AG10803 (cell line): ENCODE results near the gene CCNI.
A peak's percentile ranks its signal among the peaks of the same experiment; 100 is the strongest.

Experiments
- DNase-seq: peaks from one replicate; pipeline ENCODE4 v3.0.0; 2010; ENCODE audit warnings: low read depth
- H3K4me3 ChIP-seq: 2 replicates; pipeline ENCODE4 v1.5.1; 2011; ENCODE audit warnings: mild to moderate bottlenecking, low read length, control low read depth
- TF ChIP-seq, protein P1 (sequence below): conservative IDR thresholded peaks from 2 replicates; pipeline ENCODE4 v1.5.1; 2011; ENCODE audit warnings: mild to moderate bottlenecking, low read length, control low read depth, inconsistent platforms

CCNI gene

DNA sequence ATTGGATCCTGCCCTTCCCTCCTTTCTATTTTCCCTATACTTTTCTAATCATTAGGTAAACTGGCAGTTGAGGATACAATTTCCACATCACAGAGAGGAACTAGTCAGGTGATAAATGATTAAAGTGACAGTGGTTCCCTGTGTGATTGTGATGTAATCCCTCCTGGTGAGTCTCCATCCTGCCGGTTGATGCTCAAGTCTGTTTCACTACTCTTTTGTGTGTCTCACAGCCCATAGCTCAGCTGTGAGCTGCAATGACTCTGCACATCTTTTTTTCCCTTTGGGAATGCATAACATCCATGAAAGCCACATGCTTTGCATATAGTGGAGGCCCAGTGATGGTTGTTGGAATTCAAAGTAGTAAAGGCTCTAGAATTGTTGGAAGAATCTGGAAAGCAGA, 60.4 kb downstream of the CCNI start:
- no peak overlapping the region for H3K4me3 ChIP-seq
- TF ChIP-seq, protein P1, sequence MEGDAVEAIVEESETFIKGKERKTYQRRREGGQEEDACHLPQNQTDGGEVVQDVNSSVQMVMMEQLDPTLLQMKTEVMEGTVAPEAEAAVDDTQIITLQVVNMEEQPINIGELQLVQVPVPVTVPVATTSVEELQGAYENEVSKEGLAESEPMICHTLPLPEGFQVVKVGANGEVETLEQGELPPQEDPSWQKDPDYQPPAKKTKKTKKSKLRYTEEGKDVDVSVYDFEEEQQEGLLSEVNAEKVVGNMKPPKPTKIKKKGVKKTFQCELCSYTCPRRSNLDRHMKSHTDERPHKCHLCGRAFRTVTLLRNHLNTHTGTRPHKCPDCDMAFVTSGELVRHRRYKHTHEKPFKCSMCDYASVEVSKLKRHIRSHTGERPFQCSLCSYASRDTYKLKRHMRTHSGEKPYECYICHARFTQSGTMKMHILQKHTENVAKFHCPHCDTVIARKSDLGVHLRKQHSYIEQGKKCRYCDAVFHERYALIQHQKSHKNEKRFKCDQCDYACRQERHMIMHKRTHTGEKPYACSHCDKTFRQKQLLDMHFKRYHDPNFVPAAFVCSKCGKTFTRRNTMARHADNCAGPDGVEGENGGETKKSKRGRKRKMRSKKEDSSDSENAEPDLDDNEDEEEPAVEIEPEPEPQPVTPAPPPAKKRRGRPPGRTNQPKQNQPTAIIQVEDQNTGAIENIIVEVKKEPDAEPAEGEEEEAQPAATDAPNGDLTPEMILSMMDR, result no peak
- DNase-seq, result peak; percentile 88

DNA sequence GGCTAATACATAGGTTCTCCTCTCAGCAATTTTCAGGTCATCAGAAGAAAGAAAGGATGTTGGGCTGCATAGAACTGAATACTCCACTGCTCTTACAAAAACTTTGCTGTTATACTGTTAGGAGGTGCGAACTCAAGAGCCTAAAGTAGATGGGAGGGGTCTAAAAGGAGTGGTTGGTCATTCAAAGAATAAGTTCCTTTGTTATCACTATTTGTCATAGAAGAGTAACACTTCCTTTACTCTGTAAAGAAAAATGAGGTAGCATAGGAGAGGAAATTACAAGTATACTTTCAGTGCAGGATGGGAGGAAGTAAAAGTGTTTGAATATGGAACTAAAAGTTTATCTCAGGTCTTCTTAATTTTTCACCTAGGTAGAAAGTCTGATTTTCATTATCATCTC, 61.5 kb downstream of the CCNI start:
- H3K4me3 ChIP-seq, result no peak overlapping the region
- TF ChIP-seq, protein P1, result no peak
- no peak for DNase-seq

DNA sequence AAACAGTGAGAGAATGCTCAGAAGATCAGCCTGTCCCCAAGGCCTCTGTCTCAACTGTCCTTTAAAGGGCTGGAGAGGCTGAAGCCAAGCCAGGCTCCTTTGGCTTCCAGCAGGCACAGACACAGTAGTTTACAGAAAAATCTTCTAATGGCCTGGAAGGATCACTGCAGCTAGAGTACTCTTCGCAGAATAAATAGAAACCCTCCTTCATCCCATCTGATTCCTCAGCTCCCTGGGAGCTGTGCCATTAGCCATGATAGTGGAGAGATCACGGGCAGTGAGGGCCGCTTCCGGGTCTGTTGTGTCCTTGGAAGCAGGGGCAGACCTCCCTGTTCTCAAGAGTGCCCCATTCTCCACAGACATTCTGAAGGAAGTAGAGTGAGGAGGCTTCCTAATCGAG, 63.1 kb downstream of the CCNI start:
- TF ChIP-seq, protein P1, result no peak
- DNase-seq, result no peak
- no peak overlapping the region for H3K4me3 ChIP-seq

DNA sequence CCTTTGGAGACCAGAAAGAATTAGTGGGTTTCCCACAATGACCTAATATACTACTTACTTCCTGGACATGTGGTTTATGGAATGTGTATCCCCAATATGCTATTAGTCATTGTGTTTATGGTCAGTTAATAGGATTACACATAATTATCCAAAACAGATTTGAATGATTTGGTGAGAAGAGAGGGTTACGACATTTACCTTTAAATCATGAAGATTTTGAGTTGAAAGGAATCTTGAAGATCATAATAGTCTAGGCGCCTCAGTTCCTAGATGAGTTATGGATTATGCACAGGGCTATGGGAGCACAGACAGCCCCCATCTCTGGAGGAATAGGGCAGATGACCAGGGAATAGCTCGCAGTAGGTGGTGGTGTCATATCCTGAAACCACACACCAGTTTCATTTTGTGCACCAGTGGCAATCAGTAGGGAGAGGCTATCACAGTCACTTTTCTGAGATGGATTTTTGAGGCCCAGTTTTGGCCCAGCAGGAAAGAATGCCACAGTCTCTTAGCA, 64.9 kb downstream of the CCNI start:
- DNase-seq, result peak; percentile 91
- no peak overlapping the region for H3K4me3 ChIP-seq
- TF ChIP-seq, protein P1, result no peak

DNA sequence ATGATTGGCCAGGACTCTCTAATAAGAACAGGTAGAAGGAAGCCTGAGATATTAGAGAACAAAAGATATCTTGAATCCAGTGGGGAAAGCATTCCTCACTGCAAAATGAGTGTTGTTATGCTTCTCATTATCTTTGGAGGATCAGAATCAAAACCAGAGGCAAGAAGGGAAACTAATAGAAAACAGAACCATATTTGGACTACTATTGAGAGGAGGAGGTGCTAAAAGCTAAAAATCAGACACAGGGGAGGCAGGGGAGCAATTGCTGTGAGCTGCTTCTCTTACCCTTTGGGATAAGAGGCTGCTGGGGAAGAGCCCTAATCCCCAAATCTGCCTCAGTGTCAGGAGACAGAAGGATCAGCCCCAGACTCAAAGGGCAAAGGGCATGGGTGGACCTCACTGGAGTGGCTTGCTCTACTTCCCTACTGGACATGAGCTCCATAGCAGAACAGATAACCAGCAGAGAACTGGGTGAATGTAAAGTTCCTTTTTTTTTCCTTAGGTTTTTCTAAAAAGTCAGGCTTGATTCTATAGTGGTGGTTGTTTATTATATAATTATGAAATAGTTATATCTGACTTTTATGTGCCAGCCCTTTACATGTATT, 66.2 kb downstream of the CCNI start:
- TF ChIP-seq, protein P1, result no peak
- DNase-seq, result no peak
- H3K4me3 ChIP-seq, result no peak overlapping the region

DNA sequence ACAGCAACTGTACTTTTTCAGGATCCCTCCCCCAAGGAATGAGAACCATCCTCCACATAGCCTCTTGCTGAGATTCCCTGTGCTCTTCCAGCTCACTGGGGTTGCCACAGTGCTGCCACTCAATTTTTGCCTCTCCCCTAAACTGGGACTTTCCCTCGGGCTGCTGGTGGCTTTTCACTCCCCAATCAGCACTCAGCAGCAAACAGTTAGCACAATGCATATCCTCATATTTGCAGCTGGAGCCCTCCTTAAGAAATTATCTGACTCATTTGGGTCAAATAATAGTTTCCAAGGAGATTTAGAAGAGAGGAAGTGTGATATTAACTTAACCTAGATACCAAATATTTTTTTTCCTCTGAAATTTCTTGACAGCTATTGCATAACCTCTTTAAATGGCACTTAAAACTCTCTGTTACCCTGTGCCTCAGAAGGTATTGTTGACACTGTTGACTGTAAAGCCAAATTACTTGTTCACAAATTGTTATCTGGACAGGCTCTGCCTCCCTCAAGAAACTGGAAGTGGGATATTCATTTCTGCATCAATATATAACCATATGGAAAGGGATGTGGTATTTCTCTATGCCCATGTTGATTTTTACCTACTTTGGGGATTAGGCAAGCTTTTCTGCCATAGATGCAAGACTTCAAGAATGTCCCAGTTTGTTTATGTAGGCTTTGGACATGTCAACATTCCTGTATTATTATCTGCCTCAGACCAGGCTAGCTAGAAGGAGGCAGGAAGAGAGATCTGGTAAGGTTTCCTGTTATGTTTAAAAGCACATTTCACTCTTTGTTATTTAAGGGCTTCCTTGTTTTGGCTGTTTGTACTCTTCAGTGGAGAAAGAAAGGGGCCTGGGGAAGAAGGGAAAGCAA, 68.2 kb downstream of the CCNI start:
- TF ChIP-seq, protein P1, result no peak
- H3K4me3 ChIP-seq, result no peak overlapping the region
- peak; percentile 74 for DNase-seq
